Dendritic cell treated with granulocyte-macrophage colony-stimulating factor and Interleukin-4, amounts not matched to agents 40 ng/mL and 50 ng/mL, for 4 days (primary cell): Measurements from ENCODE around the gene KATNIP.
"Not testable (repeated sequence)": the region's sequence is repeated elsewhere in the genome, so short reads cannot be mapped to it uniquely, and the experiment has no call there.

ENCODE experiments used
- H3K27ac Mint-ChIP-seq: one replicate; pipeline ENCODE4 v1.8.0; 2022; ENCODE audit warnings: mild to moderate bottlenecking, mixed read lengths
- H3K27me3 Mint-ChIP-seq: one replicate; pipeline ENCODE4 v1.8.0; 2022; ENCODE audit warnings: mild to moderate bottlenecking, mixed read lengths
- H3K36me3 Mint-ChIP-seq: one replicate; pipeline ENCODE4 v1.8.0; 2022; ENCODE audit warnings: low read depth, mixed read lengths
- H3K4me1 Mint-ChIP-seq: one replicate; pipeline ENCODE4 v1.8.0; 2022; ENCODE audit warnings: low read depth, mixed read lengths
- H3K4me3 Mint-ChIP-seq: one replicate; pipeline ENCODE4 v1.8.0; 2022; ENCODE audit warnings: mild to moderate bottlenecking, moderate library complexity, mixed read lengths
- H3K9me3 Mint-ChIP-seq: one replicate; pipeline ENCODE4 v1.8.0; 2022; ENCODE audit warnings: mixed read lengths
- intact Hi-C: fragments of 100-400 bp; cut with micrococcal nuclease; formaldehyde crosslinking; loops from one replicate; pipeline ENCODE4 v1.15.0; 2022

Gene KATNIP

GRCh38 chr16:27550582-27550920 lies 607 bp downstream of the KATNIP start:
- peaks cover 34% of the 10 kb centered on the region for H3K36me3 Mint-ChIP-seq
- H3K4me1 Mint-ChIP-seq, result peaks cover 40% of the 10 kb centered on the region
- no peaks in the 10 kb centered on the region for H3K9me3 Mint-ChIP-seq
- peak overlapping the region; percentile 86 for H3K27ac Mint-ChIP-seq
- peak overlapping the region; percentile 87 for H3K4me3 Mint-ChIP-seq
- no peaks in the 10 kb centered on the region for H3K27me3 Mint-ChIP-seq
- intact Hi-C loops, result no loop called here

- intact Hi-C loops, result no loop called here
- Mint-ChIP-seq H3K4me1 (peaks cover 40% of the 10 kb centered on the region), H3K4me3 (no peak overlapping the region), H3K9me3 (no peaks in the 10 kb centered on the region), H3K36me3 (peaks cover 29% of the 10 kb centered on the region), H3K27me3 (no peaks in the 10 kb centered on the region), H3K27ac (peak overlapping the region; percentile 86)
Observed at GRCh38 chr16:27551036-27551435, 1.1 kb downstream of the KATNIP start.

- H3K27ac Mint-ChIP-seq, result no peak overlapping the region
- no peaks in the 10 kb centered on the region for H3K4me1 Mint-ChIP-seq
- intact Hi-C loops, result no loop called here
- no peak overlapping the region for H3K4me3 Mint-ChIP-seq
- no peaks in the 10 kb centered on the region for H3K27me3 Mint-ChIP-seq
- H3K9me3 Mint-ChIP-seq, result no peaks in the 10 kb centered on the region
- peaks cover 16% of the 10 kb centered on the region for H3K36me3 Mint-ChIP-seq
Observed at GRCh38 chr16:27556471-27556870, 6.5 kb downstream of the KATNIP start.

- H3K27ac Mint-ChIP-seq, result no peak overlapping the region
- no peaks in the 10 kb centered on the region for H3K9me3 Mint-ChIP-seq
- H3K4me3 Mint-ChIP-seq, result no peak overlapping the region
- intact Hi-C loops, result no loop called here
- no peaks in the 10 kb centered on the region for H3K4me1 Mint-ChIP-seq
- H3K27me3 Mint-ChIP-seq, result no peaks in the 10 kb centered on the region
- H3K36me3 Mint-ChIP-seq, result peaks cover 16% of the 10 kb centered on the region
Observed at GRCh38 chr16:27558434-27558833, 8.5 kb downstream of the KATNIP start.

GRCh38 chr16:27558932-27559331 lies 9.0 kb downstream of the KATNIP start:
- Mint-ChIP-seq H3K4me1 (no peaks in the 10 kb centered on the region), H3K36me3 (peaks cover 16% of the 10 kb centered on the region), H3K4me3 (no peak overlapping the region), H3K27me3 (no peaks in the 10 kb centered on the region), H3K27ac (no peak overlapping the region), H3K9me3 (no peaks in the 10 kb centered on the region)
- intact Hi-C loops, result no loop called here

GRCh38 chr16:27561216-27561615 lies 11.3 kb downstream of the KATNIP start:
- H3K36me3 Mint-ChIP-seq, result peaks cover 16% of the 10 kb centered on the region
- H3K9me3 Mint-ChIP-seq, result no peaks in the 10 kb centered on the region
- peaks cover 4% of the 10 kb centered on the region for H3K4me1 Mint-ChIP-seq
- H3K27me3 Mint-ChIP-seq, result no peaks in the 10 kb centered on the region
- no peak overlapping the region for H3K27ac Mint-ChIP-seq
- H3K4me3 Mint-ChIP-seq, result no peak overlapping the region
- intact Hi-C loops, result no loop called here

GRCh38 chr16:27564224-27564623 lies 14.3 kb downstream of the KATNIP start:
- peaks cover 6% of the 10 kb centered on the region for H3K36me3 Mint-ChIP-seq
- no peaks in the 10 kb centered on the region for H3K9me3 Mint-ChIP-seq
- H3K27ac Mint-ChIP-seq, result no peak overlapping the region
- intact Hi-C loops, result no loop called here
- H3K4me1 Mint-ChIP-seq, result peaks cover 14% of the 10 kb centered on the region
- H3K27me3 Mint-ChIP-seq, result no peaks in the 10 kb centered on the region
- no peak overlapping the region for H3K4me3 Mint-ChIP-seq

- Mint-ChIP-seq H3K36me3 (no peaks in the 10 kb centered on the region), H3K9me3 (no peaks in the 10 kb centered on the region), H3K4me1 (peaks cover 14% of the 10 kb centered on the region), H3K27ac (peak overlapping the region; percentile 1), H3K4me3 (no peak overlapping the region), H3K27me3 (no peaks in the 10 kb centered on the region)
- intact Hi-C loops, result no loop called here
Observed at GRCh38 chr16:27566417-27566816, 16.5 kb downstream of the KATNIP start.

GRCh38 chr16:27568077-27568476 lies 18.1 kb downstream of the KATNIP start:
- Mint-ChIP-seq H3K4me3 (no peak overlapping the region), H3K27me3 (no peaks in the 10 kb centered on the region), H3K27ac (no peak overlapping the region), H3K36me3 (no peaks in the 10 kb centered on the region), H3K4me1 (peaks cover 20% of the 10 kb centered on the region), H3K9me3 (no peaks in the 10 kb centered on the region)
- intact Hi-C loops, result no loop called here

GRCh38 chr16:27570986-27571385 lies 21.0 kb downstream of the KATNIP start:
- H3K4me1 Mint-ChIP-seq, result peaks cover 18% of the 10 kb centered on the region
- H3K9me3 Mint-ChIP-seq, H3K27me3 Mint-ChIP-seq, H3K4me3 Mint-ChIP-seq, intact Hi-C loops, H3K27ac Mint-ChIP-seq: not testable (repeated sequence)
- H3K36me3 Mint-ChIP-seq, result peaks cover 14% of the 10 kb centered on the region

GRCh38 chr16:27571433-27572326 lies 21.7 kb downstream of the KATNIP start:
- Mint-ChIP-seq H3K9me3 (no peaks in the 10 kb centered on the region), H3K4me3 (no peak overlapping the region), H3K36me3 (peaks cover 21% of the 10 kb centered on the region), H3K27ac (no peak overlapping the region), H3K27me3 (no peaks in the 10 kb centered on the region), H3K4me1 (peaks cover 11% of the 10 kb centered on the region)
- intact Hi-C loops, result no loop called here

GRCh38 chr16:27572711-27573110 lies 22.8 kb downstream of the KATNIP start:
- intact Hi-C loops, result no loop called here
- H3K4me1 Mint-ChIP-seq, result peaks cover 6% of the 10 kb centered on the region
- H3K9me3 Mint-ChIP-seq, result no peaks in the 10 kb centered on the region
- H3K27ac Mint-ChIP-seq, result no peak overlapping the region
- no peaks in the 10 kb centered on the region for H3K27me3 Mint-ChIP-seq
- H3K36me3 Mint-ChIP-seq, result peaks cover 25% of the 10 kb centered on the region
- H3K4me3 Mint-ChIP-seq, result no peak overlapping the region

GRCh38 chr16:27576729-27577128 lies 26.8 kb downstream of the KATNIP start:
- Mint-ChIP-seq H3K27me3 (no peaks in the 10 kb centered on the region), H3K9me3 (no peaks in the 10 kb centered on the region)
- intact Hi-C loops, result no loop called here

GRCh38 chr16:27579087-27579980 lies 29.4 kb downstream of the KATNIP start:
- intact Hi-C loops, result no loop called here
- H3K36me3 Mint-ChIP-seq, result peaks cover 44% of the 10 kb centered on the region

More at GRCh38 chr16:27576729-27577128, 26.8 kb downstream of the KATNIP start:
- Mint-ChIP-seq H3K36me3 (peaks cover 36% of the 10 kb centered on the region), H3K4me1 (peaks cover 6% of the 10 kb centered on the region), H3K27ac (no peak overlapping the region), H3K4me3 (no peak overlapping the region)

More at GRCh38 chr16:27579087-27579980, 29.4 kb downstream of the KATNIP start:
- H3K4me3 Mint-ChIP-seq, result no peak overlapping the region
- H3K9me3 Mint-ChIP-seq, result no peaks in the 10 kb centered on the region
- peaks cover 8% of the 10 kb centered on the region for H3K4me1 Mint-ChIP-seq
- no peaks in the 10 kb centered on the region for H3K27me3 Mint-ChIP-seq
- no peak overlapping the region for H3K27ac Mint-ChIP-seq
